Measurements from ENCODE around the gene DDX39B.
"Not testable (repeated sequence)": the region's sequence is repeated elsewhere in the genome, so short reads cannot be mapped to it uniquely, and the experiment has no call there.

- peak; percentile 70 to 74 for TF ChIP-seq CTCF (IDR thresholded peaks at IDR 0.05; ENCODE audit: extremely low read depth in 1 of 2, insufficient read depth in 1 of 2, low read depth in 1 of 2, low read length in 2 of 2)
- TF ChIP-seq EZH2 (IDR thresholded peaks at IDR 0.05; ENCODE audit: borderline replicate concordance, low read depth, low read length, severe bottlenecking); JUN (IDR thresholded peaks at IDR 0.05; ENCODE audit: borderline replicate concordance, insufficient read depth, insufficient read length, low read depth): not testable (repeated sequence)
Measured at GRCh38 chr6:31551371-31551770, 9.6 kb upstream of the DDX39B start.

All from endothelial cell of umbilical vein (primary cell).